IPS-NIHi7 (cell line): Measurements from ENCODE around the gene CCL16.
"Not testable (repeated sequence)": the region's sequence is repeated elsewhere in the genome, so short reads cannot be mapped to it uniquely, and the experiment has no call there.

Experiments used
- DNase-seq: peaks from one replicate; pipeline ENCODE4 v3.0.0; 2012; ENCODE audit warnings: mixed read lengths; ENCODE audit errors: extremely low spot score

The CCL16 gene

DNA sequence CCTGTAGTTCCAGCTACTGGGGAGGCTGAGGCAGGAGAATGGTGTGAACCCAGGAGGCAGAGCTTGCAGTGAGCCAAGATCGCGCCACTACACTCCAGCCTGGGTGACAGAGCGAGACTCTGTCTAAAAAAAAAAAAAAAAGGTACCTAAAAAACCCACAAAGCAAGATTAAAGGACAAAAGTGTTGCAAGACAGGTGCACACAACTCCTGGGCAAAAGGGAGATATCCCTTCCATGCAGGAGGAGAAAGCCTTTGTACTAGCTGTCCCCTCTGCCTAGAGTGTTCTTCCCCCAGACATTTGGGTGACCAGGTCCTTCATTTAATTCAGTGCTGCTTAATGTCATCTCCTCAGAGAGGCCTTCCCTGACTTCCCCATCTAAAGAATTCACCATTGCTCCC lies 42.8 kb downstream of the CCL16 start:
- not testable (repeated sequence) for DNase-seq

DNA sequence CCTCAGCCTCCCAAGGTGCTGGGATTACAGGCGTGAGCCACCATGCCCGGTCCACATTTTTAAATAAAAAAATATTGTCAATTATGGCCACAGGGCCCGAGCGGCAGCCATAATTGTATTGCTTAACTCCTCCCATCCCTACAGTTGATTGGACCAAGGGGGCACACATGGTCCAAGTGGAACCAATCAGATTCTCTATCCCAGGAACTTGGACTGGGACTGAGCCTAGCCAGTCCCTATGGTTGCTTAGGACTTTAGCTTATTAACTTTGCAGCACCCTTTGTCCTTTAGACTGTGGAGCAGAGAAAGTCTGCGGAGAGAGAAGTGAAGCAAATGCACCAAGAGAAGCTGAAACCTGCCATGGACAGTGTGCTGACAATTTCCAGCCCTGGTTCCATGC lies 45.2 kb downstream of the CCL16 start:
- no peak for DNase-seq

DNA sequence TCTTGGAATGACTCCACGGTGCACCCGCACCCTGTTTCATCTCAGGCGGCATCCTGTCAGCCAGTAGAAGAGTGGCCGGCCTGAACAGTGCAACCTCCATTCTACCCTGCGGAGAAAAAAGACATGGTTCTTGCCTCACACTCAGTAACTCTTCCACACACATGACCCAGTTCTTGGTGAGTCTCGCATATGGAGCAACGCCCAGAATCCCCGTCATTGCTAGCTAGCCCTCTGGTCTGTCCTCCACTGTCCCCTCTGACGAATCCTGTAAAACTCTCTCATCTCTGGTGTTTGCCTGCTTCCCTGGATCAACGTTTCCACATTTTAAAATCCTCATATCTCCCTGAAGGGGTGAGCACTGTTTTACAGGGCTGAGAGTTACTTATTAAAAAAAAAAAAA lies 46.5 kb downstream of the CCL16 start:
- no peak for DNase-seq

DNA sequence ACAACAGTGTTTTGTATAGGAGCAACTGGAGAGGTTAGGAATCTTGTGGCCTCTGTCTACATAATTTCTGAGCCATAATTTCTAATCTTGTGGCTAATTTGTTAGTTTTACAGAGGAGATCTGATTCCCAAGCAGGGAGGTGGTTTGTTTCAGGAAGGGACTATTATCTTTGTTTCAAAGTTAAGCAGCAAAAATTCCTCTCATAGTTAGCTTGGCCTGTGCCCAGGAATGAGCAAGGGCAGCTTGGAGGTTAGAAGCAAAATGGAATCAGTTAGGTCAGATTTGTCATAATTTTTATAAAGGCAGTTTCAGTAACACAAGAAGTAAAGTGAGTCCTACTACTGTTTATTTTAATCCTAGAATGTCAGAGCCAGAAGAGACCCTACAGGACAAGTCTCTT lies 48.7 kb downstream of the CCL16 start:
- DNase-seq, result no peak

DNA sequence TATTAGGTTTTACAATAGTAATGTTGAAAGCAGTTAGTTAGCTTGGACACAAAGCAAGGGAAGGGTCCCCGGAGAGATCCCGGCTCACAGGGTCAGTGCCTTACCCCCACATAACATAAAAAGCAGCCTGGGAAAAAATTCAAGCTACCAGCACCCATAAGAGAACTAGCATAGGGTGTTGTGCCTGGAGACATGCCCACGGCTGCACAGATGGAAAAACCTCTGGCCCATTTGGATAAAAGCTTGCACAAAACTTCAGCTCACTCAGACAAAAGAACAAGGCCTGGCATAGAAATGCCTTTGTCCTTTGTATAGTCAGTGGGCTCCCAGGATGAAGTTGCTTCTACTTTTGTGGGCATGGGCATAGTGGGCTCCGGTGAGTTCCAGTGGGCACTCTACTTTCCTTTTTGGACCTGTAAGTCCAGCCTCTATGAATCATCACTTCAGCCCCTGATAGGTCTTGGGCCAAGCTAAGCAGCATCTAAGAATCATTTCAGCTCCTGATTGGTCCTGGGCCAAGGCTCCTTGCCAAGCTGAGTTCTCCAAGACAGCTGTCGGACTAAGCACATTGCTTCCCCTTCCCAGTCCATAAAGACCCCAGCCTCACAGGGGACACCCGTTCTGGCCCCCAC lies 49.4 kb downstream of the CCL16 start:
- DNase-seq, result no peak

DNA sequence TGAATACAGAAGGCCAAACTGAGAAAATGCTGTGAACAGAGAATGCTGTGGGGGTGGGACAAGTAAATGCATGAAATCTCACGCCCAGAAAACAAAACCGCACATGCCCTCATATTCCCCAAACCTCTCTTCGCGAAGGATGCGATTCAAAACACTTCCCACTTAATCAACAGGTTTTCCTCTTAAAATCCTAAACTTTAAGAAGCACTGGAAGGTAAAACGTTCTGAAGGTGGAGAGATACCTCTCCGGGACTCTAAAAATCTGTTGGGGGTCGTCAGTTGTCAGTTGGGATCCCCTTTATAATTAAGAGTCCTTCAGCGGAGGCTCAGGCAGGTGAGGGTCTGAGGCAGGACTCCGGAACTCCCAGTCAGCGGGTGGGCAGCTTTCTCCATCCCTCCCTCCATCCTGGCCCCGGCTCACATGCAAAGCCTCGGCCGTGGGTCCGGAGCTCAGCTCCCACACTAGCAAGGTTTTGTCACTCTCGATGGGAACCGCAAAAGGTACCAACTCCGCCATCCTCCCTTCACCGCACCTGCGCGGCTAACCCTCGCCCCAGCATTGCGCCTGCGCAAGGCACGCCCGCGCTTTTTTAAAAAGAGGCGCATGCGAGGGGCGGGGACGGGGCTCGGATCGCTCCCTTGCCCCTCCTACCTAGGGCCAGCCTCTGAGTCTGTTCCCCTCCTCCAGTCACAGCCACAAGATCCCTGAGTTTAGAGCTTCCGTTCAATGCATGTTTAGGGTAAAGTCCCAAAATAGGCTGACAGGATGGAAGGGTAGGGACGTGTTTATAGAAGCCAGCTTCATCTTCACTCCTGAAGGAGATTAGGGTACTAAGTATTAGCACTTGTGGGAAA lies 50.9 kb downstream of the CCL16 start, which contains the start of gene RDM1:
RDM1 (minus strand) TSS at position 563 of the 855 bp plus-strand sequence; CDS start at position 517, 46 bp downstream.
- peak; percentile 99 for DNase-seq

DNA sequence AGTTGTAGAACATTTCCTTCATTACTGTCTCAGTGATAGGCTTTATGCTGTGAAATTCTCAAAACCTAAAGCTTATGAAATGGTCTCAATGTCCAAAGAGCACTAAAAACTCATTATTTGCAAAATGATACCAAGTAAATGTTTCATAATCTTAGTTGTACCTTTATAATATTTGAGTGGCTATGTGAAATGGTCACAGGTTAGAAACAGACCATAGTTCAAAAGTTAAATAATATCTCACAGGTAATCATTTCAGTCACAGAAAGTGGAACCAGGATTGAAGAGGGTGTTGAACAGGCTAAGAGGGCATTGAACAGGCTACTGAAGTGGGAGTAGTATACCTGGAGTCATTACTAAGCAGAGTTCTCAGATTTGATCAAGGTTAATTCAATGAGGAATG lies 53.6 kb downstream of the CCL16 start:
- DNase-seq, result no peak
